ENCODE data around the gene TAPBP.
"Not testable (repeated sequence)": the region's sequence is repeated elsewhere in the genome, so short reads cannot be mapped to it uniquely, and the experiment has no call there.

DNA sequence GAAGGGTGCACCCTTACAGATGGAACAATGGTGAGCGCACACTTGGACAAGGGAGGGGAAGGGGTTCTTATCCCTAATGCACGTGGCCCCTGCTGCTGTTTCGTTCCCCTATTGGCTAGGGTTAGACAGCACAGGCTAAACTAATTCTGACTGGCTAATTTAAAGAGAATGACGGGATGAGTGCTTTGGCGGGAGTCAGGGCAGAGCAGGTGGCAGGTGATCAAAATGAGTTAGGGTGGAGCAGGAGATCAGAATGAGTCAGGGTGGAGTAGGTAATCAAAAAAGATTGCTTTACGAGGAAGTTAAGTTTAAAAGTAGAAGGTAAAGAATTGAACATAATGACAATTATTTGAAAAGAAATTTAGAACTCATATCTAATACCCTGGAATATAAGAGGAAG is 42.0 kb upstream of the TAPBP start:
- TF ChIP-seq, protein P1, sequence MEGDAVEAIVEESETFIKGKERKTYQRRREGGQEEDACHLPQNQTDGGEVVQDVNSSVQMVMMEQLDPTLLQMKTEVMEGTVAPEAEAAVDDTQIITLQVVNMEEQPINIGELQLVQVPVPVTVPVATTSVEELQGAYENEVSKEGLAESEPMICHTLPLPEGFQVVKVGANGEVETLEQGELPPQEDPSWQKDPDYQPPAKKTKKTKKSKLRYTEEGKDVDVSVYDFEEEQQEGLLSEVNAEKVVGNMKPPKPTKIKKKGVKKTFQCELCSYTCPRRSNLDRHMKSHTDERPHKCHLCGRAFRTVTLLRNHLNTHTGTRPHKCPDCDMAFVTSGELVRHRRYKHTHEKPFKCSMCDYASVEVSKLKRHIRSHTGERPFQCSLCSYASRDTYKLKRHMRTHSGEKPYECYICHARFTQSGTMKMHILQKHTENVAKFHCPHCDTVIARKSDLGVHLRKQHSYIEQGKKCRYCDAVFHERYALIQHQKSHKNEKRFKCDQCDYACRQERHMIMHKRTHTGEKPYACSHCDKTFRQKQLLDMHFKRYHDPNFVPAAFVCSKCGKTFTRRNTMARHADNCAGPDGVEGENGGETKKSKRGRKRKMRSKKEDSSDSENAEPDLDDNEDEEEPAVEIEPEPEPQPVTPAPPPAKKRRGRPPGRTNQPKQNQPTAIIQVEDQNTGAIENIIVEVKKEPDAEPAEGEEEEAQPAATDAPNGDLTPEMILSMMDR (conservative IDR thresholded peaks at IDR 0.05 in 1 of 2, IDR thresholded peaks at IDR 0.05 in 1 of 2; ENCODE audit: extremely low read depth in 1 of 2, insufficient read depth in 1 of 2, low read depth in 1 of 2, low read length in 2 of 2) = not testable (repeated sequence)
- TF ChIP-seq EZH2 (IDR thresholded peaks at IDR 0.05; ENCODE audit: borderline replicate concordance, low read length) = not testable (repeated sequence)

Measured in mammary epithelial cell (primary cell).